Fibroblast of mammary gland (primary cell): Measurements from ENCODE around the gene NUP50.

ENCODE experiments used
- DNase-seq: peaks from one replicate; pipeline ENCODE4 v3.0.0-alpha.2; 2010; ENCODE audit warnings: low read depth
- H3K4me3 ChIP-seq: 2 replicates; pipeline ENCODE4 v1.5.1; 2011; ENCODE audit warnings: low read depth, mild to moderate bottlenecking, low read length, moderate library complexity; ENCODE audit not compliant: control insufficient read depth
- CTCF ChIP-seq: conservative IDR thresholded peaks from 2 replicates; pipeline ENCODE4 v1.5.1; 2011; ENCODE audit warnings: low read depth, low read length, inconsistent platforms; ENCODE audit not compliant: control insufficient read depth, insufficient read depth

The NUP50 gene

GRCh38 chr22:45202333-45203149, 38.8 kb downstream of the NUP50 start:
- H3K4me3 ChIP-seq = no peak overlapping the region
- peak; percentile 21 for DNase-seq
- TF ChIP-seq CTCF = no peak

- H3K4me3 ChIP-seq = no peak overlapping the region
- DNase-seq = no peak
- TF ChIP-seq CTCF = no peak
Measured at GRCh38 chr22:45203150-45203951, 39.6 kb downstream of the NUP50 start.

- no peak overlapping the region for H3K4me3 ChIP-seq
- no peak for DNase-seq
- TF ChIP-seq CTCF = no peak
Measured at GRCh38 chr22:45204241-45204640, 40.5 kb downstream of the NUP50 start.

- no peak for DNase-seq
- no peak overlapping the region for H3K4me3 ChIP-seq
- TF ChIP-seq CTCF = no peak
Measured at GRCh38 chr22:45204819-45205218, 41.1 kb downstream of the NUP50 start.

GRCh38 chr22:45205276-45205925, 41.7 kb downstream of the NUP50 start:
- no peak for TF ChIP-seq CTCF
- H3K4me3 ChIP-seq = no peak overlapping the region
- DNase-seq = no peak

GRCh38 chr22:45206233-45206632, 42.5 kb downstream of the NUP50 start:
- H3K4me3 ChIP-seq = no peak overlapping the region
- TF ChIP-seq CTCF = no peak
- no peak for DNase-seq
